Measurements from ENCODE around the gene KCNK1.
"Not testable (repeated sequence)": the region's sequence is repeated elsewhere in the genome, so short reads cannot be mapped to it uniquely, and the experiment has no call there.

Gene KCNK1

GRCh38 chr1:233607252-233608119, 6.4 kb upstream of the KCNK1 start:
- peak; percentile 75 for DNase-seq (ENCODE audit: low read depth, low spot score)

GRCh38 chr1:233608988-233609387, 4.9 kb upstream of the KCNK1 start:
- DNase-seq (ENCODE audit: low read depth, low spot score), result no peak
- no peak overlapping the region for H3K27ac ChIP-seq

More at GRCh38 chr1:233607252-233608119, 6.4 kb upstream of the KCNK1 start:
- H3K27ac ChIP-seq, result peak overlapping the region; percentile 10

- no peak overlapping the region for H3K27ac ChIP-seq
- no peak for DNase-seq (ENCODE audit: low read depth, low spot score)
Observed at GRCh38 chr1:233609926-233610325, 4.0 kb upstream of the KCNK1 start.

- H3K27ac ChIP-seq, result no peak overlapping the region
- DNase-seq (ENCODE audit: low read depth, low spot score), result no peak
Observed at GRCh38 chr1:233610628-233611027, 3.3 kb upstream of the KCNK1 start.

- H3K27ac ChIP-seq; DNase-seq (ENCODE audit: low read depth, low spot score): not testable (repeated sequence)
Observed at GRCh38 chr1:233611363-233611762, 2.5 kb upstream of the KCNK1 start.

GRCh38 chr1:233614173-233614742, 352 bp downstream of the KCNK1 start:
- DNase-seq (ENCODE audit: low read depth, low spot score), result no peak

GRCh38 chr1:233614743-233615521, 1.0 kb downstream of the KCNK1 start:
- H3K27ac ChIP-seq, result peak overlapping the region; percentile 93
- no peak for DNase-seq (ENCODE audit: low read depth, low spot score)

More at GRCh38 chr1:233614173-233614742, 352 bp downstream of the KCNK1 start:
- H3K27ac ChIP-seq, result peak overlapping the region; percentile 93

- H3K27ac ChIP-seq, result peak overlapping the region; percentile 93
- no peak for DNase-seq (ENCODE audit: low read depth, low spot score)
Observed at GRCh38 chr1:233615571-233615970, 1.7 kb downstream of the KCNK1 start.

- H3K27ac ChIP-seq, result no peak overlapping the region
- DNase-seq (ENCODE audit: low read depth, low spot score), result no peak
Observed at GRCh38 chr1:233617025-233617424, 3.1 kb downstream of the KCNK1 start.

- DNase-seq (ENCODE audit: low read depth, low spot score); H3K27ac ChIP-seq: not testable (repeated sequence)
Observed at GRCh38 chr1:233619414-233619813, 5.5 kb downstream of the KCNK1 start.

- no peak overlapping the region for H3K27ac ChIP-seq
- DNase-seq (ENCODE audit: low read depth, low spot score), result no peak
Observed at GRCh38 chr1:233620065-233620464, 6.2 kb downstream of the KCNK1 start.

- H3K27ac ChIP-seq, result no peak overlapping the region
Observed at GRCh38 chr1:233621923-233622322, 8.0 kb downstream of the KCNK1 start.

GRCh38 chr1:233624289-233624688, 10.4 kb downstream of the KCNK1 start:
- DNase-seq (ENCODE audit: low read depth, low spot score), result no peak
- no peak overlapping the region for H3K27ac ChIP-seq

More at GRCh38 chr1:233621923-233622322, 8.0 kb downstream of the KCNK1 start:
- no peak for DNase-seq (ENCODE audit: low read depth, low spot score)

- H3K27ac ChIP-seq, result no peak overlapping the region
- DNase-seq (ENCODE audit: low read depth, low spot score), result no peak
Observed at GRCh38 chr1:233625087-233625486, 11.2 kb downstream of the KCNK1 start.

- DNase-seq (ENCODE audit: low read depth, low spot score), result no peak
- no peak overlapping the region for H3K27ac ChIP-seq
Observed at GRCh38 chr1:233625510-233625981, 11.6 kb downstream of the KCNK1 start.

GRCh38 chr1:233627376-233627775, 13.5 kb downstream of the KCNK1 start:
- DNase-seq (ENCODE audit: low read depth, low spot score), result no peak
- peak overlapping the region; percentile 27 for H3K27ac ChIP-seq

GRCh38 chr1:233627823-233628222, 13.9 kb downstream of the KCNK1 start:
- DNase-seq (ENCODE audit: low read depth, low spot score), result no peak
- peak overlapping the region; percentile 27 for H3K27ac ChIP-seq

- DNase-seq (ENCODE audit: low read depth, low spot score), result no peak
- no peak overlapping the region for H3K27ac ChIP-seq
Observed at GRCh38 chr1:233629305-233629935, 15.5 kb downstream of the KCNK1 start.

GRCh38 chr1:233631810-233632405, 18.0 kb downstream of the KCNK1 start:
- H3K27ac ChIP-seq, result no peak overlapping the region
- DNase-seq (ENCODE audit: low read depth, low spot score), result no peak

GRCh38 chr1:233632436-233632835, 18.5 kb downstream of the KCNK1 start:
- DNase-seq (ENCODE audit: low read depth, low spot score), result no peak
- H3K27ac ChIP-seq, result no peak overlapping the region

Data from epithelial cell of prostate (primary cell).